ENCODE measurements around the gene CCDC107.

DNA sequence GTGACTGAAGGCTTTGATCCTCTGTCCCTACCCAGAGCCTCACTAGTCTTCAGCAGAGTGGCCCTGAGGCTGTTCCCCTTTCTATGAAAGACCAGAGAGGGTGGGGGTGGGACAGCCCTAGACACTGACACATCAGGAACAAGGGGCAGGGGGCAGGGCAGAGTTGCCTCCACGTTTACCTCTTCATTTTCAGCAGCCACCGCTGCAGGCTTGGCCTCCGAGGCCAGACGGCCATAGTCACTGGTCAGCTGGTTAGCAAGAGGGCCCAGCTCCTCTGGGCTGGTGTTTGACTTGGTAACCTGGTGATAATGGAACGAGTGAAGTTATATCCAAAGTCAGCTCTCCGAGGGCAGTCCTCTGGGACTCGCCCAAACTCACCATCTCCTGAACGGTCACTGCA lies 47.3 kb downstream of the CCDC107 start:
- TF ChIP-seq POLR2A (IDR thresholded peaks at IDR 0.05) (no peak), EP300 (IDR thresholded peaks at IDR 0.05) (no peak)
- TF ChIP-seq, protein P1, sequence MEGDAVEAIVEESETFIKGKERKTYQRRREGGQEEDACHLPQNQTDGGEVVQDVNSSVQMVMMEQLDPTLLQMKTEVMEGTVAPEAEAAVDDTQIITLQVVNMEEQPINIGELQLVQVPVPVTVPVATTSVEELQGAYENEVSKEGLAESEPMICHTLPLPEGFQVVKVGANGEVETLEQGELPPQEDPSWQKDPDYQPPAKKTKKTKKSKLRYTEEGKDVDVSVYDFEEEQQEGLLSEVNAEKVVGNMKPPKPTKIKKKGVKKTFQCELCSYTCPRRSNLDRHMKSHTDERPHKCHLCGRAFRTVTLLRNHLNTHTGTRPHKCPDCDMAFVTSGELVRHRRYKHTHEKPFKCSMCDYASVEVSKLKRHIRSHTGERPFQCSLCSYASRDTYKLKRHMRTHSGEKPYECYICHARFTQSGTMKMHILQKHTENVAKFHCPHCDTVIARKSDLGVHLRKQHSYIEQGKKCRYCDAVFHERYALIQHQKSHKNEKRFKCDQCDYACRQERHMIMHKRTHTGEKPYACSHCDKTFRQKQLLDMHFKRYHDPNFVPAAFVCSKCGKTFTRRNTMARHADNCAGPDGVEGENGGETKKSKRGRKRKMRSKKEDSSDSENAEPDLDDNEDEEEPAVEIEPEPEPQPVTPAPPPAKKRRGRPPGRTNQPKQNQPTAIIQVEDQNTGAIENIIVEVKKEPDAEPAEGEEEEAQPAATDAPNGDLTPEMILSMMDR (IDR thresholded peaks at IDR 0.05), result no peak

All from ovary (tissue), 3 donors.